SK-N-SH treated with all-trans-retinoic acid at 6 μM for 48 hours (cell line): ENCODE results near the gene NDUFA11.
"Not testable (repeated sequence)": the region's sequence is repeated elsewhere in the genome, so short reads cannot be mapped to it uniquely, and the experiment has no call there.

Experiments used
- ATAC-seq: fragments of 200-7000 bp; cut with Tn5 transposase; 3 replicates; pipeline ENCODE4 v1.9.1; 2020; ENCODE audit warnings: mild to moderate bottlenecking, moderate library complexity
- ARNTL ChIP-seq: fragments of 450-650 bp; formaldehyde crosslinking; IDR thresholded peaks from 2 replicates; pipeline ENCODE4 v1.5.0; 2020; ENCODE audit warnings: low read depth, mild to moderate bottlenecking, moderate library complexity, borderline replicate concordance
- BACH2 ChIP-seq: fragments of 250-450 bp; sonication (Bioruptor Pico); IDR thresholded peaks from 2 replicates; pipeline ENCODE4 v1.9.0; 2021; ENCODE audit warnings: mild to moderate bottlenecking, borderline replicate concordance
- CSDC2 ChIP-seq: fragments of 250-450 bp; sonication (Bioruptor Pico); IDR thresholded peaks from 2 replicates; pipeline ENCODE4 v1.5.0; 2020; ENCODE audit warnings: mild to moderate bottlenecking, moderate library complexity
- ESRRG ChIP-seq: fragments of 250-450 bp; sonication (Bioruptor Pico); IDR thresholded peaks from 2 replicates; pipeline ENCODE4 v1.6.1; 2021; ENCODE audit warnings: mild to moderate bottlenecking
- GLIS3 ChIP-seq: fragments of 250-450 bp; sonication (Bioruptor Pico); IDR thresholded peaks from 2 replicates; pipeline ENCODE4 v1.5.0; 2020; ENCODE audit warnings: mild to moderate bottlenecking, moderate library complexity
- OSR1 ChIP-seq: fragments of 250-450 bp; sonication (Bioruptor Pico); IDR thresholded peaks from 2 replicates; pipeline ENCODE4 v1.8.0; 2022; ENCODE audit warnings: moderate library complexity, mild to moderate bottlenecking, inconsistent platforms
- POU6F1 ChIP-seq: fragments of 250-450 bp; sonication (Bioruptor Pico); IDR thresholded peaks from 2 replicates; pipeline ENCODE4 v1.8.0; 2021; ENCODE audit warnings: low read depth, mild to moderate bottlenecking, moderate library complexity, borderline replicate concordance
- PPARA ChIP-seq: fragments of 250-450 bp; sonication (Bioruptor Pico); IDR thresholded peaks from 2 replicates; pipeline ENCODE4 v1.5.0; 2020; ENCODE audit warnings: mild to moderate bottlenecking, borderline replicate concordance
- RARB ChIP-seq: fragments of 250-450 bp; sonication (Bioruptor Pico); IDR thresholded peaks from 2 replicates; pipeline ENCODE4 v1.8.0; 2021; ENCODE audit warnings: mild to moderate bottlenecking, moderate library complexity
- TCF4 ChIP-seq: fragments of 250-450 bp; sonication (Bioruptor Pico); IDR thresholded peaks from 2 replicates; pipeline ENCODE4 v1.8.0; 2021; ENCODE audit warnings: mild to moderate bottlenecking, moderate library complexity, borderline replicate concordance
- TOX ChIP-seq: fragments of 250-450 bp; sonication (Bioruptor Pico); IDR thresholded peaks from 2 replicates; pipeline ENCODE4 v1.8.0; 2021; ENCODE audit warnings: mild to moderate bottlenecking, moderate library complexity, borderline replicate concordance
- ZC3H10 ChIP-seq: fragments of 250-450 bp; sonication (Bioruptor Pico); IDR thresholded peaks from 2 replicates; pipeline ENCODE4 v1.5.1; 2021; ENCODE audit warnings: mild to moderate bottlenecking, moderate library complexity
- ZFP3 ChIP-seq: fragments of 250-450 bp; sonication (Bioruptor Pico); IDR thresholded peaks from 2 replicates; pipeline ENCODE4 v1.5.0; 2020; ENCODE audit warnings: mild to moderate bottlenecking, moderate library complexity
- ZFP30 ChIP-seq: fragments of 450-650 bp; formaldehyde crosslinking; IDR thresholded peaks from 2 replicates; pipeline ENCODE4 v1.5.0; 2022; ENCODE audit warnings: mild to moderate bottlenecking, moderate library complexity
- ZNF70 ChIP-seq: fragments of 450-650 bp; formaldehyde crosslinking; IDR thresholded peaks from 2 replicates; pipeline ENCODE4 v1.5.0; 2020; ENCODE audit warnings: mild to moderate bottlenecking, moderate library complexity
- ZNF8 ChIP-seq: fragments of 450-650 bp; formaldehyde crosslinking; IDR thresholded peaks from 2 replicates; pipeline ENCODE4 v1.5.0; 2020; ENCODE audit warnings: mild to moderate bottlenecking, moderate library complexity
- TF ChIP-seq, protein P1 (sequence below): fragments of 250-450 bp; sonication (Bioruptor Pico); IDR thresholded peaks from 2 replicates; pipeline ENCODE4 v1.5.1; 2021; ENCODE audit warnings: mild to moderate bottlenecking, moderate library complexity
- TF ChIP-seq, protein P2 (sequence below): fragments of 250-450 bp; sonication (Bioruptor Pico); IDR thresholded peaks from 2 replicates; pipeline ENCODE4 v1.5.1; 2020; ENCODE audit warnings: low read depth, mild to moderate bottlenecking, moderate library complexity
- TF ChIP-seq, protein P3 (sequence below): fragments of 250-450 bp; sonication (Bioruptor Pico); IDR thresholded peaks from 2 replicates; pipeline ENCODE4 v1.8.0; 2020; ENCODE audit warnings: mild to moderate bottlenecking, moderate library complexity, borderline replicate concordance

NDUFA11 gene

GRCh38 chr19:5851302-5851701, 52.3 kb downstream of the NDUFA11 start, which contains the start of gene FUT3 (continued):
- TF ChIP-seq, protein P1, sequence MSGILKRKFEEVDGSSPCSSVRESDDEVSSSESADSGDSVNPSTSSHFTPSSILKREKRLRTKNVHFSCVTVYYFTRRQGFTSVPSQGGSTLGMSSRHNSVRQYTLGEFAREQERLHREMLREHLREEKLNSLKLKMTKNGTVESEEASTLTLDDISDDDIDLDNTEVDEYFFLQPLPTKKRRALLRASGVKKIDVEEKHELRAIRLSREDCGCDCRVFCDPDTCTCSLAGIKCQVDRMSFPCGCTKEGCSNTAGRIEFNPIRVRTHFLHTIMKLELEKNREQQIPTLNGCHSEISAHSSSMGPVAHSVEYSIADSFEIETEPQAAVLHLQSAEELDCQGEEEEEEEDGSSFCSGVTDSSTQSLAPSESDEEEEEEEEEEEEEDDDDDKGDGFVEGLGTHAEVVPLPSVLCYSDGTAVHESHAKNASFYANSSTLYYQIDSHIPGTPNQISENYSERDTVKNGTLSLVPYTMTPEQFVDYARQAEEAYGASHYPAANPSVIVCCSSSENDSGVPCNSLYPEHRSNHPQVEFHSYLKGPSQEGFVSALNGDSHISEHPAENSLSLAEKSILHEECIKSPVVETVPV: no peak
- no peak for TF ChIP-seq BACH2 (CRISPR knock-in tag)

DNA sequence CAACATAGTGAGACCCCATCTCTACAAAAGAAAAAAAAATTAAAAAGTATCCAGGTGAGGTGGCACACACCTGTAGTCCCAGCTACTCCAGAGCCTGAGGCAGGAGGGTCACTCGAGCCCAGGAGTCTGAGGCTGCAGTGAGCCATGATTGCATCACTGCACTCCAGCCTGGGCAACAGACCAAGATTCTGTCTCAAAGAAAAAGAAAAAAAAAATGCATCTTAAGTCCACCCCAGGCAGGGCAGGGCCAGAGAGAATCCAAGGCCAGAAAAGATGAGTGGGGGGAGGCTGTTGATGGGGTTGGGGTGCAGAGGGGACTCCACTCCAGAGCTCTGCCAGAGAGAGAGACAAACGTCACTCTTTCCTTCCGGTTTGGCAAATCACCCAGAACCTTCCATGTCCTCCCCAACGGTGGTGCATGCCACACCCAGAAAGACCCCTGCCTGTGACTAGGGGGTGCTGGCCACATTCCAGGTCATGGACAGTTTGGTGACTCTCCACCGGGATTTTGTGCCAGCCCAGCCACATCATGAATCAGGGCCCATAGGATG, 52.8 kb downstream of the NDUFA11 start:
- peak; percentile 91 for ATAC-seq
- TF ChIP-seq CSDC2 (CRISPR knock-in tag) (no peak), RARB (CRISPR knock-in tag) (no peak), ARNTL (CRISPR knock-in tag) (no peak), POU6F1 (CRISPR knock-in tag) (no peak), ESRRG (CRISPR knock-in tag) (no peak), ZNF8 (CRISPR knock-in tag) (no peak), PPARA (CRISPR knock-in tag) (no peak), ZC3H10 (CRISPR knock-in tag) (no peak), ZNF70 (no peak), BACH2 (CRISPR knock-in tag) (no peak), ZFP30 (CRISPR knock-in tag) (no peak), ZFP3 (no peak), TOX (CRISPR knock-in tag) (no peak), TCF4 (CRISPR knock-in tag) (no peak), GLIS3 (no peak), OSR1 (CRISPR knock-in tag) (no peak)
- TF ChIP-seq, protein P1: no peak
- TF ChIP-seq, protein P2, sequence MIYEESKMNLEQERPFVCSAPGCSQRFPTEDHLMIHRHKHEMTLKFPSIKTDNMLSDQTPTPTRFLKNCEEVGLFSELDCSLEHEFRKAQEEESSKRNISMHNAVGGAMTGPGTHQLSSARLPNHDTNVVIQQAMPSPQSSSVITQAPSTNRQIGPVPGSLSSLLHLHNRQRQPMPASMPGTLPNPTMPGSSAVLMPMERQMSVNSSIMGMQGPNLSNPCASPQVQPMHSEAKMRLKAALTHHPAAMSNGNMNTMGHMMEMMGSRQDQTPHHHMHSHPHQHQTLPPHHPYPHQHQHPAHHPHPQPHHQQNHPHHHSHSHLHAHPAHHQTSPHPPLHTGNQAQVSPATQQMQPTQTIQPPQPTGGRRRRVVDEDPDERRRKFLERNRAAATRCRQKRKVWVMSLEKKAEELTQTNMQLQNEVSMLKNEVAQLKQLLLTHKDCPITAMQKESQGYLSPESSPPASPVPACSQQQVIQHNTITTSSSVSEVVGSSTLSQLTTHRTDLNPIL (CRISPR knock-in tag): no peak
- TF ChIP-seq, protein P3, sequence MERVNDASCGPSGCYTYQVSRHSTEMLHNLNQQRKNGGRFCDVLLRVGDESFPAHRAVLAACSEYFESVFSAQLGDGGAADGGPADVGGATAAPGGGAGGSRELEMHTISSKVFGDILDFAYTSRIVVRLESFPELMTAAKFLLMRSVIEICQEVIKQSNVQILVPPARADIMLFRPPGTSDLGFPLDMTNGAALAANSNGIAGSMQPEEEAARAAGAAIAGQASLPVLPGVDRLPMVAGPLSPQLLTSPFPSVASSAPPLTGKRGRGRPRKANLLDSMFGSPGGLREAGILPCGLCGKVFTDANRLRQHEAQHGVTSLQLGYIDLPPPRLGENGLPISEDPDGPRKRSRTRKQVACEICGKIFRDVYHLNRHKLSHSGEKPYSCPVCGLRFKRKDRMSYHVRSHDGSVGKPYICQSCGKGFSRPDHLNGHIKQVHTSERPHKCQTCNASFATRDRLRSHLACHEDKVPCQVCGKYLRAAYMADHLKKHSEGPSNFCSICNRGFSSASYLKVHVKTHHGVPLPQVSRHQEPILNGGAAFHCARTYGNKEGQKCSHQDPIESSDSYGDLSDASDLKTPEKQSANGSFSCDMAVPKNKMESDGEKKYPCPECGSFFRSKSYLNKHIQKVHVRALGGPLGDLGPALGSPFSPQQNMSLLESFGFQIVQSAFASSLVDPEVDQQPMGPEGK: no peak

DNA sequence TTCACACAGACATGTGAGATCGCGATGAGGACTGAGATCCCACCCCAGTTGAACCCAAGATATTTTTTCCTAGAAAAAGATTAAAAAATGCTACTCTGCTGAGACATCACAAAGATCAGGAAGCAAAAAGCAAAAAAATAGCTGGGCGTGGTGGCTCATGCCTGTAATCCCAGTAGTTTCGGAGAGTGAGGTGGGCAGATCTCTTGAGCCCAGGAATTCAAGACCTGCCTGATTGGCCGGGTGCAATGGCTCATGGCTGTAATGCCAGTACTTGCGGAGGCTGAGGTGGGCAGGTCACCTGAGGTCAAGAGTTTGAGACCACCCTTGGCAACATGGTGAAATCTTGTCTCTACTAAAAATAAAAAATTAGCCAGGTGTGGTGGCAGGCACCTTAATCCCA, 53.4 kb downstream of the NDUFA11 start:
- no peak for ATAC-seq
- no peak for TF ChIP-seq POU6F1 (CRISPR knock-in tag)

- not testable (repeated sequence) for ATAC-seq
These were observed 55.0 kb downstream of the NDUFA11 start for GRCh38 chr19:5848621-5849020.

GRCh38 chr19:5847846-5848245, 55.7 kb downstream of the NDUFA11 start:
- ATAC-seq: not testable (repeated sequence)
